GM18909 (cell line): Measurements from ENCODE around the gene TOM1L1.

Experiments used
- ATAC-seq: cut with Tn5 transposase; IDR thresholded peaks from one replicate; pipeline ENCODE4 v1.9.1; 2021; ENCODE audit warnings: mild to moderate bottlenecking; ENCODE audit not compliant: unreplicated experiment, poor library complexity

TOM1L1 gene

DNA sequence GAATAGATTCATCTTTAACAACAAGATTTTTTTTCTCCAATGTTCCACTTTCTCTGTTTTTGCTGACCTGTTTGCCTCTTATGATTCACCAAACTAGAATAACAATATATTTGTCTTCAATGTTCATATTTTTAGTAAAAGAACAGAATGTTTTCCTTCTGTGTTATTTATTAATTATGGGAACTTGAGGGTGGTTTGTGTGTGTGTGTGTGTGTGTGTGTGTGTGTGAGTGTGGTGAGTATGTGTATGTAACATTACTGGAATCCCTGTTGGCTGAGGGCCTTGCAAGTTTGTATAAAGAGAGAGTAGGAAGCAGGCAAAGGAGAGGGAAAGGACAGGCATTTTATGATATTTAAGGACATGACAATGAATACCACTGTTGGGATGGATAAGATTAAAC, 81.7 kb downstream of the TOM1L1 start:
- no peak for ATAC-seq

DNA sequence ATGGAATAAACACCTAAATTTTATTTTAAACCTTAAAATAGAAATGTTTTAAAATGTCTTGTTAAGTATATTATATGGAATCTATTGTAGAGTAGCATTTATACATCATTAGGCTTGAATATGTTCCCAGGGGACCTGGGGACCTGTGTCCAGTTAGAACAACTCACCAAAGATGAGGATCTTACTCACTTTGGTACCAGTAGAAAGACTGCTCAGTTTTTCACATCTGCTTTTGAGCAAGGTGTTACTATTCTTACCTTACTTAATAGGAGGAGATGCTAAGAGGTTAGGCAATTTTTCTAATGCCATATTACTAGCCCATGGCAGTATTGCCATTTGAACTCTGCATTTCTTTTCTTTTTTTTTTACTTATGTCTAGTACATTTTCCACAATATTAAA, 82.6 kb downstream of the TOM1L1 start:
- no peak for ATAC-seq

DNA sequence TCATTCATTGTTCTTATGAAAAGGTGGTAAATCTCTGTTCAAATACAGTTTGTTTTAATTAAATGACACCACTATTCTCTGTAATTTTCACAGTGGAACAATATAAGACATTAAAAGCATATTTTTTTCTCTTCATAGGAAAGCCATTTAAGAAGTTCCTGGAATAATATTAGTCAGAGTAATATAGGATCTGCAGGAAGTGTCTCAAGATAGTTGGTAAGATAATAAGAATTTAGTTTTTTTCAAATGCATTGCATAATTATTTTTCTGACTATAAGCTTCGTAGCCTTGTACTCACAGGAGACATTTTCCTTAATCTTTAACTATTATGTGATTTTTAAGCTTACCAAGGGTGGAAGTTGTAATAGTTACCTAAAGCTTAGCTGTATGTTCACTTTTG, 84.8 kb downstream of the TOM1L1 start:
- ATAC-seq: no peak

DNA sequence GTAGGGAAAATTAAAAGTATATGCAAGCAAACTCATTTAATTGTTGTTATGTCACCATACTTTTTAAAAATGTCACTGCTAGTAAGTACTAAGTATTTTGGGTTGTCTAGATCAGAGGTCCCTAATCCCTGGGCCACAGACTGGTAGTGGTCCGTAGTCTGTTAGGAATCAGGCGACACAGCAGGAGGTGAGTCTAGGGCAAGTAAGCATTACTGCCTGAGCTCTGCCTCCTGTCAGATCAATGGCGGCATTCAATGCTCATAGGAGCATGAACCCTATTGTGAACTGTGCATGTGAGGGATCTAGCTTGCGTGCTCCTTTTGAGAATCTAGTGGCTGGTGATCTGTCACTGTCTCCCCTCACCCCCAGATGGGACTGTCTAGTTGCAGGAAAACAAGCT, 89.5 kb downstream of the TOM1L1 start:
- ATAC-seq: no peak

DNA sequence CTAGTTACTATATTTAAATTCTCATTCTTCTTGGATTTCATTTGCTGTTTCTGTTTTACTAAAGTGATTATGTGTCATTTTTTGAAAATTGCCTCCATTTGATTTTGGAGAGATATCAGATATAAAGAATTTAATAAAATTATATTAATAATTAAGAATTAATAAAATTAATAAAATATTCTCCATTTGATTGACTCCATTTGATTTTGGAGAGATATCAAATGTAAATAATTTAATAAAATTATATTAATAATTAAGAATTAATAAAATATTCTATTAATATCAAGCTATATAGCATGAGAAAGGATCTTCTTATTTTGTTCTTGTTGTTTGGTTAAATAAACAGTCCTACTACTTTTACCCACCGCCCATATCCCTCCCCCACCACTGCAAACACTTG, 90.9 kb downstream of the TOM1L1 start:
- ATAC-seq: no peak

DNA sequence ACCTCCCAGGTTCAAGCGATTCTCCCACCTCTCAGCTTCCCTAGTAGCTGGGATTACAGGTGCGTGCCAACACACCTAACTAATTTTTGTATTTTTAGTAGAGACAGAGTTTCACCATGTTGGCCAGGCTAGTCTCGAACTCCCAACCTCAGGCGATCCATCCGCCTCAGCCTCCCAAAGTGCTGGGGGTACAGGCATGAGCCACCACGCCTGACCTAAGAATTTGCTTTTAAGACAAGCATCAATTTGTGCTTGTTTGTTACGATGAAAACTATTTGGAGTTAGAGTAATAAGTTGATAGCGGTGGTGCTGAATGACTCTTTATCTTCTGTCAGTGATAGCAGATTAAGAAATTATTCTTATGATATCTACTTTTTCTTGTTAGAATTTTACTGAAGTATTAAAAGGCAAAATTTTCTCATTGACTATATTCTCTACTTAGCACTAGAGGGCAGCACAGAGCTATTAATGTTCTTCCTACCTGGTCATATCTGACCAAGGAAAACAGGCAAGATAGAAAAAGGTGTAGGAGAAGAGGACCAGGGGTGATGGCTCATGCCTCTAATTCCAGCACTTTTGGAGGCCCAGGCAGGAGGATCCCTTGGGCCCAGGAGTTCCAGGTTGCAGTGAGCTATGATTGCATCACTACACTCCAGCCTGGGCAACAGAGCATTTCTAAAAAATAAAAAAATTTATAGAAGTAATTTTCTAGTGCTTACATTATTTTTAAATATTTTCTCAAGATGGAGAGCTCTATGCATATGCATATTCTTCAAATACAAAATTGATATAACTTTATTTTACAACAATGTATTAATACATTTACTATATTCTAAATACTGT, 92.4 kb downstream of the TOM1L1 start:
- peak; percentile 79 for ATAC-seq

DNA sequence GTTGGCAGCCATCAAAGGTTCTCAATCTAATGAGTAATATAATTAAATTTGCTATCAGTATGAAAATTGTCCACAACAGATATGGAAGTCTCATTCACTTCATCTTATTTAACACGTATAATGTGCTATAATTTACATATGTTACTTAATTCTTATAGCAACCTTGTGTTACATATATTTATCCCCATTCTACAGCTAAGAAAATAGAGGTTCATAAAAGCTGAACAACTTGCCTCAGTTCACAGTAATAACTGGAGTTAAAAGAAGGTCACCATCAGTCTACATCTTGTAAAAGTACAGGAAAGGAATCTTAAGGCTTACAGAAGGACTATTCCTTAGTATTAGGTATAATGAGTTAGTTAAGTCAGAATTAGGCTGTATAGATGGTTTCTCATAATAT, 95.8 kb downstream of the TOM1L1 start:
- no peak for ATAC-seq

DNA sequence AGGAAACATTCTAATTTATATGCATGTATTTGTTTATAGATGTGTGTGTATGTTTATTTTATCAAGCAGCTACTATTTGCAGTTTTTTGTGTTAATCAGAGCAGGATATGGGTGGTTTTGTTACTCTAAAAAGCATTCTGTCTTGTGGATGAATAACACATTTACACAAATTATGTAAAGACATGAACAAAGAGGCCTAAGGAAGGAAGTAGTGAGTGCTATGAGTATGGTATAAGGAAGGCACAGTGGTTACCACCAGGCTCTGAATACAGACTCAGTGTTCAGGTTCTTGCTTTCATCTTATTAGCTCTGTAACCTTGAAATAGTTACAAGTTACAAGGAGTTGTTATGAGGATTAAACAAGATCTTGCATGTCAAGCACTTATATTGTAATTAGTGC, 101.8 kb downstream of the TOM1L1 start:
- ATAC-seq: no peak

DNA sequence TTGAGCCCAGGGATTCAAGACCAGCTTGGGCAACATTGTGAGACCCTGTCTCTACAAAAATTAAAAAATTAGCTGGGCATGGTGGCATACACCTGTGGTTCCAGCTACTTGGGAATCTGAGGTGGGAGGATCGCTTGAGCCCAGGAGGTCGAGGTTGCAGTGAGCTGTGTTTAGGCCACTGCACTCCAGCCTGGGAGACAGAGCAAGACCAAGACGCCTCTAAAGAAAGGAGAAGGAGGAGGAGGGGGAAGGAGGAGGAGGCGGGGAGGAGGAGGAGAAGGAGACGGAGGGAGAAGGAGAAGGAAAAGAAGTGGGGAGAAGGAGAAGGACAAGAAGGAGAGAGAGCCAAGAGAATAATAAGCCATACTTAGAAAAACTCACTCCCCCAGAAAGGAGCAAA, 103.8 kb downstream of the TOM1L1 start:
- ATAC-seq: no peak

DNA sequence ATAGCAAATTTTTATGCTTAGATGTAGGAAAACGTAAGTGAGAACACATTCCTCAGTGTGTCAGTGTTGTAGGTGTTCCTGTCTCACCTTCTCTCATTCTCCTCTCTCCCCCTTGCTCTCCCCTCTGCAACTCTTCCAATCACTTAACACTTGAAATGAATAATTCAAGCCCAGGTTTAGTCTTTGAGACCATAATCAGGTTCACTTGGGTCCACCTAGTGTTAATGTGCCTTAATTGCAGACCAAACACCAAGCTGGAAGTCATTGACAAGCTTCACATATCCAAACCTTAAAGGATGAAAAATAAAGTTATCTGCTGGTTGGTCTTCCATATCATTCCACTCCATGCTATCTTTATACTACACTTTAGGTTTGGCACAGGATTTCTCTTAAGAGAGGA, 104.9 kb downstream of the TOM1L1 start:
- ATAC-seq: peak; percentile 50
